Hippocampal formation (tissue), 2 donors: ENCODE measurements around the gene KCNMA1.
"Not testable (repeated sequence)": the region's sequence is repeated elsewhere in the genome, so short reads cannot be mapped to it uniquely, and the experiment has no call there.

Experiments
- DNase-seq, 2 donors: peaks; one replicate each; lab custom pipeline; 2025; lab: John Stamatoyannopoulos, UW

The KCNMA1 gene

DNA sequence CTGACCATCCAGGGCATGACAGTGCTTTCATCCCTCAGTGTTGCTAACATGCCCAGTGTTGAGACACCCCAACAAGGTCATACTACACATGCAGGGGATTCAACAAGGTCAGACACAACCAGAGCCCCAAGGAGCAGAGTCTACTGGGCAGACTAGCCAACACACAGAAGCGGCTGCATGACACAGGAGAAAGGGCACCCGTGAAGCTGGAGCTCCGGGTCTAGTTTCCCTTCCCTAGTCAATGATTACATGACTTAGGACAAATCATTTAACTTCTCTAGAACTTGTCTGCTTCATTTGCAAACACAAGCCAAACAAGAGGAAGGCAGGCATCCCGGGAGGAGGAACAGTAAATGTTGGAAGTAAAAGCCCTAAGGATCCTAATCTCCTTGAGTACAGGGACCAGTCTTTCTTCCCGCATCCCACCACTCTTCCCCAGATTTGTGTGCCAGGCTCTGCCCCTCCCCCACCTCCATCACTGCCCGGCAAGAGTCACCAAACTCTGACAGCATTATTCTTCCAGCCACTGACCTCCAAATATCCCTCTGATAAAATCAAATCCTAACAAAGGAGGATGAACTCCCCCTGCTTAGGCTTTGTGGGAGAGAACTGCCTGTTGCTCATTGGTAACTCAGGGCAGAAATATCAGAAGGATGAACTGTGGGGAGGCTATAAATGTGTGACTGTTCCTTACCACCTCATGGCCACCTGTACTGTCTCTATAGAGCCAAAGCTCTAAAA lies 104.3 kb downstream of the KCNMA1 start:
- DNase-seq, result no peak

DNA sequence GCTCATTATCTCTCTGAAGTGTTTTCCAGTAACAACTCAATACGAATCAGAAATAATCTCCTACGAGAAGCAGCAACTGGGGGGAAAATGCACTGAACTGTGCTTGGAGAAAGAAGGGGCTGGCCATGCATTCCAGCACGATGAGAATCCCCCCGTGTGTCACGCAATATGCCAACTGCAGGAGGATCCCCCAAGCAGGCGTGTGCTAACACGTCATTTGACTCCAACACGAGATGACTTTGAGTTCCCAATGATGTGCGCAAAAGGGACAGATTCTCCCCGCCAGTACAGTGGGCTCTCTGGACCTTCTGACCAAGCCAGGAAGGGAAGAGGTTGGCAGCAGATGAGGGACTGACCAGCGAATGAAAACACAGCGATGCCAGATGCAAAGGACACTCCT lies 105.5 kb downstream of the KCNMA1 start:
- DNase-seq, result no peak

DNA sequence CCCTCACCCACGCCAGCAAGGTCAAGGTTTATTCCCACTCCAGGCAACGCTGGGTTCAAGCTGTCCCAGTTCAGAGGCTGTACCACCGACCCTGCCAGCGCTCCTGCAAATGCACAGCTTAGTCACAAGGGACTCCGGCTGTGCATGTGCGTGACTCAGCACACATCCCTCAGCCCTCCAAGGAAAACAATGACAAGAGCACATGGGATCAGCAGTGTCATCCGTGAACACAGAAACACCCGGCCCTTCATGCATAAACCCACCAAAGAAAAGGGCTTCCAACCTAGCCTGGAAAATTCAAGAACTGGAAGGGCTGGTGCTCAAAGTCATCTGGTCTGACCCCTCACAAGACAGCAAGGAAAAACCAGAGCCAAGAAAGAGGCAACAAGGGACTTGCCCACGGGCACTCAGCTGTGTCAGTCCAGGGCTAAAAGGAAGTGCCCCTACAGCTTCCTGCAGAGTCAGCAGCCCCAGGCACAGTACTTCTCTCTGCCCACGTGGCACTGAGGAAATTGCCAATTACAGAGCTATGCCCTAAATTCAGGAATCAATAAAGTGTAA lies 106.1 kb downstream of the KCNMA1 start:
- peak in 1 of 2 donors; percentile 20 for DNase-seq

DNA sequence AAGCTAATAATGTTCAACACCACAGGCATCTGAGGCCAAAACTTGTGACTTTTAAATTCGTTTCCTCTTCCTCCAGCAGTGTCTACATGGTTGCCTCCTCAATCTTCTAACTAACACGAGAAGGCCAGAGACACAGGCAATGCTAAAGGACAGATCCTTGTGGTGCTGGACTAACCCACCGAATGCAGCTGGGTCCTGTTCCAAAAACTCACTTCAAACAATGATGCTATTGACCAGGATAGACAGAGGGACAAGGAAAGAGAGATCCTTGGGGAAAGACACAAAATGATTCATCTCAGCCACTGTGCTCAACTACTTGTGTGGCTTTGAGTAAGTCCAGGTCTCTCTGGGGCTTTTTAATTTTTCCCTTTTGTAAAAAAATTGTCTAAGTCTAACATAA lies 107.6 kb downstream of the KCNMA1 start:
- DNase-seq, result peak in 1 of 2 donors; percentile 25

DNA sequence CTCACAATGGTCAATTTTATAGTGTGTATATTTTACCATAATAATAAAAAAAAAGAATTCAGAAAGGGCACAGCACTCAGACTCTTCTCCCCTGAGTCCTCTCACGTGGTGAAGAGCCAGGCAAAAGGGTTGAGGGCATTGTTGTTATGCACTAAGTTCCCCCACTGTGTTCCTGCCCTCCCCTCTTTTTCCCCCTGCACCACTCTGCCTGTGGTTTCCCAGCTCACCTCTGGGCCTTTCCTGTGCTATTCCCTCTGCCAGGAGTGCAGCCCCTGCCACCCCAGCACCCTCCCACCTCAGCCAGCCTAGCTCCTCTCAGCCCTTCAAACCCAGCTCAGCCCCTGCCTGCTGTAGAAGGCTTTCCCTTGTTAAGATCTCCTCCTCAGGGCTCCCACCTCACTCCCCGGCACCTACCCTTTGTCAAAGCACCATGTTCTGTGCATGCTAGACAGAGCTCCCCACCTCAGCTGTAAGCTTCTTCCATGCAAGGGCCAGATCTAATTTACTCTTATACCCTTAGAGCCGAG lies 108.5 kb downstream of the KCNMA1 start:
- DNase-seq, result no peak

DNA sequence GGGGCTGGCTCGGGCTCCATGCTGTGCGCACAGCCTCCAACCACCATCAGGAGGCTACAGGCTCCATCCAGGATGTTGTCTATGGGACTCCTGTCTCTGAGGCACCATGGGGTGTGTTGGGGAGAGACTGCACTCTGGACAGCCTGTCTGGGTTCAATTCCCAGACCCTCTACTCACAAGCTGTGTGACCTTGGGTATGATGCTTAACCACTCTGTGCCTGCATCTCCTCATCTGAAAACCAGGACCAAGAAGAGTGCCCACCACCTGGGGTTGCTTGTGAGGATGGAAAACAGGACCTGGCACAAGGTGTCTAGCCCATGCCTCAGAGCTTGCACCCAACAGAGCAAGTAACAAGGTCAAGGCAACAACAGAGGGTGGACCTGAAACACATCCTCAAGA lies 109.8 kb downstream of the KCNMA1 start:
- no peak for DNase-seq

DNA sequence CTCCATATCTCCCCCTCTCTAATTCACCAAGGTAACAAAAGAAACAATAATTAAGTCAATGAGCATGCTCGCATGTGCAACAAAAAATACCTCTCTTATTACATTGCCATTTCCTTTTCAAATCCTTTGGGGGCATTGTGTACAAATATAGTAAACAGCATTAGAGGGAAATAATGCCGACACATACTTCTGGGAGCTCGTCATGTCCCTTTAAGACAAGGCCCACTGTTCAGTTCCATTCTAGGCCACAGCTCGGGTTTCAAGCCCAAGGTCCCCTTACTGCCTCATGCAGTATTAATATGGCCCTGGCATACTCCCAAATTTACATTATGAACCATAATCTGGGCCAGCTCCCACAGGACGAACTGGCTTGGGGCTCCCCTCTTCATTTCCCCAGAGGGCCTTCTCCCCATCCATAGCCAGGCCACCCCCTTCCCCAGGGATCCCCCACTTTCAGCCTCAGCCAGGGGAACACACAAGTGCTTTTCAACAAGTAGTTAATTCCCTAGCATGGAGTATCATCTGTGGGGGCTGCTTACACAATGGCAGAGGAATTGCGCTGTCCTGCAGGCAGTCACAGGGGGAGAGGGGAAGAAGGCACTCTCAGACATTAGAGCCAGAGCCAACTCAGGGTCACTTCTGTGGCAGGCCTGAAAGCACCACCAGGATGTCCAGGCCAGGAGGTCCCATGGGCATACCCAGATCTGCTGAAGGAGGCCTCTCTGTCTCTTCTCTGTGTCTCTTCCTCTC lies 110.6 kb downstream of the KCNMA1 start:
- DNase-seq, result no peak

DNA sequence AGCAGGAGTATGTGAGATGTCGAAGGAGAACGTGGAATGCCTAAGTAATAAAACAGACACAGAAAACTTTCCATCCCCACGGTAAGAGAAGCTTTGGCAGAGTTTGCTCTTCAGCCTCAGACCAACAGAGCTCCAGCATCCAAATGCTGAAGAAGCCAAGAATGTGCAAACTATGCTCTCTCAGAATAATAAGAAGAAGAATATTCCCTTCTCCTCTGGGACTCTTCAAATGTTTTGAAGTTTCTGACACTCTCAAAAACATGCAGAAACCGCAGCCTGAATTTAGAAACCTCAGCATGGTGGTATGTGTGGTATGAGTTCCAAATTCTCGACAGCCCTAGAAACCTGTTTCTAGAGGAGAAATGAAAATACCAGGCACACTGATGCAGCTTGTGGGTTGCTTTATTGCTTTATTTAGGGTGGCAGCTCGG lies 113.3 kb downstream of the KCNMA1 start:
- peak in 1 of 2 donors; percentile 18 for DNase-seq

DNA sequence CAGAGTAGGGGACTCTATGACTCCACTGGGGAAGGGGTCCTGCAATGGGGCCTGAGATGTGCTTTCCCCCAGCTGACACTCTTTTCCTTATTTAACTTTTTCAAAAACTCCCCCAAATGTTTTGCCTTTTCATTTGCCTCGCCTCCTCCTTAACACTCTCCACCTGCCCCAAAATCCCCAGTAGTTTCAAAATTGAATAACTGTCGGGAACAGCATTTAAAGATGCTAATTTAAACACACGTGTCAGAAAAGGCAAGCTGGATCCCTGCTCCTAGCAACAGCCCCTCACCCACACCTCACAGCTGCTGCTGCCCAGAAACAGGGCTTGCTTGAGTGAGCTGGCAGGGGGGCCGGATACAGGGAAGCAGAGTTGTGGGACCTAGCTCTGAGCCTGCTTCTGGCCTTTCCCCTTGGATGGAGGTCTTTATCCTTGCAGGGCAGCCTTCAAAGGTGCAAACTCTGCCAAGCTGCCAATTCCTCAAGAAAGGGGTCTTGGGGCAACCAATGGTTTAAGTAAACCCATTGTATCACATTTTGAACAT lies 115.3 kb downstream of the KCNMA1 start:
- DNase-seq, result no peak

DNA sequence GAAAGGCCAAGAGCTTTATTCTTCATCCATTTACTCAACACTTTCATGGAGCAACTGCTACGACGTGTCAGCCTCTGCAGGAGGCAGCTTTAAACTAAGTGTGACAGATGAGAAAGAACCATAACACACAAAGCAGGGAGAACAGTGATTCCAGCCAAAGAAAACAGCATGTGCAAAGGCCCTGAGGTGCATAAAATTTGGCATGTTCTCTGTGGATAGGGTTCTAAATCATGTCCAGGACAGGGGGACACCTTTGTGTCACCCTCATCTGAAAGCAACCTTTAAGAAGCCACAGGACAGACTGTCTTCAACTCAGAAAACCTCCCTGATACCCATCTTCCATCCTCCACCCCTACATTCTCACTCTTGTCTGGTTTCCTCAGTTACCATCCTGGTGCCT lies 116.6 kb downstream of the KCNMA1 start:
- DNase-seq, result no peak

DNA sequence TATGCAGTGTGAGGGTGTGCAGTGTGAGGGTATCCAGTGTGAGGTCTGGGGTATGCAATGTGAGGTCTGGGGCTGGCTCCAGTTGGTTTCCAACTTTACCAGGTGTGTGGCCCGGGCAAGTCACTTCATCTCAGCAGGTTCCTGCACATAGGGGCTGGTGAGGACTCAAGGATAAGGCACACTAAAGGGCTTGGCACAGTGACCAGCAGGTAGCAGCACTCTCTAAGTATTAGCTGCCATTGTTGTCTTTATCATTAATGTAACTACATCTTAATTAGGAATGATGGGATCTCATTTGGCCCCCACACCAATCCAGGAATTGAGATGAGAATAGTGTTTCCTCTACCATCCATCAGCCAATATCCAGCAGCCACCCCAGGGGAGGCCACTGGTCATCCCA lies 117.3 kb downstream of the KCNMA1 start:
- no peak for DNase-seq

DNA sequence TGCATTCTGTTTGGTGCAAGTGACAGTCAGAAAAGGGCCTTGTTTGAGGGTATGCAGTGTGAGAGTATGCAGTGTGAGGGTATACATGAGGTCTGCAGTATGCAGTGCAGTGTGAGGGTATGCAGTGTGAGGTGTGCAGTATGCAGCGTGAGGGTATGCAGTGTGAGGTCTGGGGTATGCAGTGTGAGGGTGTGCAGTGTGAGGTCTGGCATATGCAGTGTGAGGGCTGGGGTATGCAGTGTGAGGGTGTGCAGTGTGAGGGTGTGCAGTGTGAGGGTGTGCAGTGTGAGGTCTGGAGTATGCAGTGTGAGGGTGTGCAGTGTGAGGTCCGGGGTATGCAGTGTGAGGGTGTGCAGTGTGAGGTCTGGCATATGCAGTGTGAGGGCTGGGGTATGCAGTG lies 117.8 kb downstream of the KCNMA1 start:
- not testable (repeated sequence) for DNase-seq

DNA sequence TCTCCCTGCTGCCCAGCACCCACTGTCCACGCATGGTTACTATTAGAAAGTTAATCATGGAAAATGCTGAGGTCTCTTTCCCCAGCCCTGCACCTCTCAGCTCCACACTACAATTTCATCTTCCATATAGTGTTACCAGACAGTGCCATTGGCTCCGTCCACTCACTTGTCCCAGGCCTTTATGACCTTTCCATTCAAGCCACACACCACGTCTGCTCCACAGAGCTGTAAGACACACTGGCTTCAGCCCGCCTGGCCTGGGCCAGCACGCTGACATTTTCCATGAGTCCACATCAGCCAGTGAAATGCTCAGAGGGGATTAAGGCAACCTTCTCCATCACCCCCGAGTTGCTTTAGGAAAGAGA lies 118.7 kb downstream of the KCNMA1 start:
- no peak for DNase-seq

DNA sequence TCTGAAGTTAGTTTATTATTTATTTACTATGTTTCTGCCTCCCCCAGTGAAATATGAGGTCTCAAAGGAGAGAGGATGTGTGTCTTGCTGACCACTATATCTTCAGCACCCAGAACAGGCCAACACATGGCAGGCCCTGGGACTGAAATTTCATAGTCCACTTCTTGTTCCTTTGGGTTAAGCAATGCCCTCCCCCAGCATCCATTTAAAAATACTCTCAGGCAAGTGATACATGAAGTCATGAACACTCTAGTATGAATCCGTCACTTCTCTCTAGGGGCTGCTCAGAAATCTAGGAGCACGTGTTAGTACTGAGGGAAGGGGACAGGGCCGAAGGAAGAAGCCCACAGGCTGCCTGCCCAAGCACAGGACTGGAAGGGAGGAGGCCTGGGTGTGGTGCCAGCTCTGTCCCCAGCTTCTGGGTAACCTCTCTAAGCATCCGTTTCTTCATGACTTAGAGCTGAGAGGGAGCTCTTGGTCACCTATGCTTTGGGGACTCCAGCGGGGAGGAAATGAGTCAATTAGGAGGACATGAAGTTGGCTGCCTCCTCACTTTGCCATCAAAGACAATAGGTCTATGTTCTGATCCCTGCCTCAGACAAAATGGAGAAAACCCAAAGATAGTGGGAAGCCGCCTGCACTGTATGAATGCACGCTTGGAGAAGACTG lies 119.2 kb downstream of the KCNMA1 start:
- DNase-seq, result no peak

DNA sequence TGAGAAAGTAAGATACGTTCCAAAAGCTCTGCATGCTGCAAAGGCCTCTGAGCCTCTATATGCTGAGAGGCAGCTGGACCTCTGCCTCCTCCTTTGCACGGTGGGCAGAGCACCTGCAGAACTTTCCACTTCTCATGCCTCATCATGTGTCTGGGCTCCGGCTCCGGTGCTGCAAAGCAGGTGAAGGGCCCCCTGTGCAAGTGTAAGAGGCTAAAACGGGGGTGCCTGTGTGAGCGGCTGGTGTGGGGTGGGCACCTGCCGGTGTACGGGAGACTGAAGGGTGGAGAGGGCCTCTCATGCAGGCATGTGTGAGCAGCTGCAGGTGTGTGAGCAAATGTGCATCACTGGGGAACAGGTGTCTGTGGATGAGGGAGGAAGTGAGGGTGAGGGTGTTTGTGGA lies 121.0 kb downstream of the KCNMA1 start:
- DNase-seq, result no peak

DNA sequence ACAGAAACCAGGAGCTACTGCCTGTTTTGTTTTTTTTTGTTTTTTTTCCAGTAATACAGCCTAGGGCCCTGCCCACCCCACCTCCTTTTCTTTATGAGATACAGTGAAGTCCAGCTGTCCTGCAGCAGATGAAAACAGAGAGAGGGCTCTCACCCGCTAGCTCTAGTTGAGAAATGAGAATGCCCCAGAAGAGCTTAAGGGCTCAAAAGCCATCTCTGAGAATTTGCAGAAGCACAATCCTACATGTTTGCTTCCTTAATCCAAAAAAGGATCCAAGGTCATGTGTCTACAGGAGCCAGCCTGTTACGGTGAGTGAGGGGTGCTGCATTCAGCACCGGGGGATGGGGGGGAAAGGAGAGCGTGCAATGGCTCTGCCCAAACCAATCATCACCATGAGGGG lies 122.7 kb downstream of the KCNMA1 start:
- DNase-seq, result no peak

DNA sequence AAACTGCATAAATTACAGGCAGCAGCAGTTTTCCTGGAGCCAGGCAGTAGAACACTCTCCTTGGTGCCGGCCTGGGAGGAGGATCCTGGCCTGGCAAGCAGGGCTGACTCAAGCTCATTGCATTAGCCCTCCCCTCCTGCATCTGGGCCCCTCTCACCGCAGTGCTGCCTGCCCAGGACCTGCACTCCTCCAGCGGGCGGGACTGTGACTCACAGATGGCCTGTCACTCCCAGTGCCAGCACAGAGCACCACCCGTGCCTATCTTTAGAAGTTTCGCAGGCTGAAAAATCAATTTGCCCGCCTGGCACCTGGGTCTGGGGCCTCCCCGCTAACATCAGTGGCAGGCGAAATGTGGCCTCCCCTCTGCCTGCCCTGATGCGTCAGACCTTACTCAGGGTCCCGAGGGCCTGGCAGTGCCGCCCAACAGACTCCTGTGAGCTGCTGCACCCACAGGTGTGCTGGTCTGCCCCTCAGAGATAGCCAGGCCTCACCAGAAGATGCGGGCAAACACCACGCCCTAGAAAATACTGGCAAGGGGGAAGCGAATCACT lies 123.8 kb downstream of the KCNMA1 start:
- peak; percentile 35 to 61 for DNase-seq

DNA sequence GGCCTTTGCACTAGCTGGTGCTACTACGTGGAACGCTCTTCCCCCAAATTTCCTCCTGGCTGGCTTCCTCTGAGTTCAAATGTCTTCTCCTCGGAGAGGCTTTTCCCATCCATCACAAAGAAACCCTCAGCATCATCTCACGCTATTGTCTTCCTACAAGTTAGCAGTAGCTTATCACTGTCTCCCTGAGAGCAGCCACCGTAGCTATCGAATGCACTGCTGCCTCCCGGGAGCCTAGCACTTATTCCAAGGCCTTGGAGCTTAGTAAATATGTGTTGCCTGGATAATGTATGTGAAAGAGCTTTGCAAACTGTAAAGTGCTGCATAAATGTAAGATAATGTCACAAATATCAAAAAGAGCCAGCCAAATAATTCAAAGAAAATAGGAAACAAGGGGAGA lies 124.4 kb downstream of the KCNMA1 start:
- no peak for DNase-seq

DNA sequence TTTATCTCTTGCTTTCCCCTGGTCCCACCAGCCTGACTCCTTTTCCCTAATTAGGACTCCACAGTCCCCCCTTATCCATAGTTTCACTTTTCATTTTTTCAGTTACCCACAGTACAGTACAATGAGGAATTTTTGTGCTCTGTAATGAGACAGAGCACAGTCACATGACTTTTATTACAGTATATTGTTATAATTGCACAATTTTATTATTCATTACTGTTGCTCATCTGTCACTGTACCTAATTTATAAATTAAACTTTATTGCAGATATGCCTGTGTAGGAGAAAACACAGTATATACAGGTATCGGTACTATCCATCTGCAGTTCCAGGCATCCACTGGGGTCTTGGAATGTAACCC lies 125.4 kb downstream of the KCNMA1 start:
- DNase-seq, result no peak

DNA sequence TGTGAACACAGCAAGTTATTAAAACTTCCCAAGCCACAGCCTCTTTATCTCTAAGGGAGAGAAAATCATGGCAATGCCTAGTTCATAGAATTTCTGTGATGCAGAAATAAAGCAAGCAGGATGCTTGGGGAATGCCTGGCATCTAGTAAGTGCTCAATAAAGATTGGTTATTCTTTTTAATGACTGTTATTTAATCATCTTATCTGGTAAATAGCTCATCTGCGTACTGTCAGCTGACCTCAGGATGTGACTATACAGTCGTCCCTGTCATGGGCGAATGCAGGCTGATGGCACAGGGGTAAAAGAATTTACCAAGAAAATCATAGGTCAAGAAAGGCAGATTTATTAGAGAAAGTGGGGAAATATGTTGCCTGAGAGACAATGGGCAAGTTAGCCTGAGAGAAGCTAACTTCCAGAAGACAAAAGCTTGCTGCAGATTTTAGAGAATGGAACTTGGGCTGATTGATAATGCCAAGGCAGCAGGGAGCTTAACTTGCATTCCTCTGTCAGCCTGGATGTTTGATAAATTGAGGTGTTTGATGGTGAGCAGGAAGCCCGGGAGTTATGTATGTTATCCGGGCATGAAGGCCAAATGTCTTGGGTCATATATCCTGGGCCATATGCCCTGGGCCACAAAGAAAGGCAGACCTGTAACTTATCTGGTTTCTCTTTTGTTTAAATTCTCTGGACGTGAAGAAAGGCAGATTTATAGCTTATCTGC lies 126.0 kb downstream of the KCNMA1 start:
- DNase-seq, result no peak

DNA sequence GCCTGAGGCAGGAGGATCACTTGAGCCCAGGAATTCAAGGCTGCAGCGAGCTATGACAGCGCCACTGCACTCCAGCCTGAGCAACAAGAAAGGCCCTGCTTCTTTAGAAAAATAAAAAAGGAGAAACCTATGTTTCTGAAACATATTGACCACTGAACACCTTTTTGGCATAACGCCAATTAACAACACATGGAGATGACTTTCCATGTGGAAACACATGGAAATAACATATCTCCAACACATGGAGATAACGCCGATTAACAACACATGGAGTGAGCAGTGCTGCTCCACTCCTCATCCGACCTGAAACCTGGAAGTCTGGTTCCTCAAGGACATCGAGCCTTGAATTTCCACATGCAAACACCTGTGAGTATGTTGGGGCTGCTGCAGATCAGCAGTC lies 126.9 kb downstream of the KCNMA1 start:
- no peak for DNase-seq
